ENCODE measurements around the gene MUS81. TPM values are rescaled to one million over a fixed set of nuclear protein-coding genes. Genes with fewer than 3 reads are reported as not detected.

Gene MUS81
- total and polyA plus RNA-seq, 7 donors: 28.0 to 55.3 (median 32.8) TPM

DNA sequence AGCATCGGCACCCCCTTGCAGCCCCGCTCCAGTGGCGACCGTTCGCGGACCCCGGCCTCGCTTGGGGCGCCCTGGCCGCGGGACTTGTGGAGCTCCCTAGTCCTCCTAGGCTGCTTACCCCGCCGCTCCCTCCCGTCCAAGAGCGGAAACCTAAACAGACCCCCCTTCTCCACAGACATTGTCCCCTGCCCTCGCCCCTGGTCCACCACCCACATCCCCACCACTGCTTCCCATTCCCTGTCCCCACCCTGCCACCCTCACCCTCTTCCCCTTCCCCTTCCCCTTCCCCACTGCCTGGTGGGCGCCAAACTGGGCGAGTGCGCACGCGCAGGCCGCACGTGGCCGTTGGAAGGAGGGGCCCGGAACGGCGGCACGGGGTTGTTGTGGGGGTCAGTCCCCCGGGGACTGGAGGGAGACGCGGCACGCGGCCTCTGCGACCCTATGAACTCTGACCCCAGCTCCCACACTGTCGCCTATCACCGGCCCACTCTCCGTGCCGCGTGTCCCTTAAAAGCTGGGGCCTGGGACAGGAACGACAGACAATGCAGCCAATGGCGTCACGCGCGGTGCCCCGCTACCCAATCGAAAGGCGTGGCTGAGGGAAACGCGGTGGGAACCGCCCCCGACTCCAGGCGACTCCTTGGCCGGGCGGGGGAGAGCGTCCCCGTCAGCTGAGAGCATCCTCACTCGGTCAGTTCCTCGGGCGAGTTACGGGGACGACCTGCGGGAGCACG, 26.8 kb upstream of the MUS81 start, which contains the start of gene SNX32:
Gene SNX32 (plus strand): TSS at position 667 of the 734 bp plus-strand sequence. CDS start 103 bp downstream, outside the sequence.
- H3K27me3 ChIP-seq (ENCODE audit: insufficient read depth in 3 of 3, low read length in 2 of 3): peaks cover 0 to 8% (median 0%) of the 10 kb centered on the region in 3 donors
- DNase-seq: peak; percentile 97
- intact Hi-C loops (cut with DNase I): no loop called here
- no peaks in the 10 kb centered on the region for H3K36me3 ChIP-seq (ENCODE audit: insufficient read depth in 1 of 2, low read depth in 1 of 2)
- peak within 1 kb of the TSS; percentile 73 for H3K4me3 ChIP-seq
- ATAC-seq: peak; percentile 99 to 100 (median 100)
- H3K9me3 ChIP-seq: no peaks in the 10 kb centered on the region
- no peak within 1 kb of the TSS for H3K27ac ChIP-seq
- 0% methylated on average over 57 to 63 of the region's 63 CpGs for WGBS, 3 donors
- peaks cover 5% of the 10 kb centered on the region for H3K4me1 ChIP-seq
- TF ChIP-seq, protein P1, sequence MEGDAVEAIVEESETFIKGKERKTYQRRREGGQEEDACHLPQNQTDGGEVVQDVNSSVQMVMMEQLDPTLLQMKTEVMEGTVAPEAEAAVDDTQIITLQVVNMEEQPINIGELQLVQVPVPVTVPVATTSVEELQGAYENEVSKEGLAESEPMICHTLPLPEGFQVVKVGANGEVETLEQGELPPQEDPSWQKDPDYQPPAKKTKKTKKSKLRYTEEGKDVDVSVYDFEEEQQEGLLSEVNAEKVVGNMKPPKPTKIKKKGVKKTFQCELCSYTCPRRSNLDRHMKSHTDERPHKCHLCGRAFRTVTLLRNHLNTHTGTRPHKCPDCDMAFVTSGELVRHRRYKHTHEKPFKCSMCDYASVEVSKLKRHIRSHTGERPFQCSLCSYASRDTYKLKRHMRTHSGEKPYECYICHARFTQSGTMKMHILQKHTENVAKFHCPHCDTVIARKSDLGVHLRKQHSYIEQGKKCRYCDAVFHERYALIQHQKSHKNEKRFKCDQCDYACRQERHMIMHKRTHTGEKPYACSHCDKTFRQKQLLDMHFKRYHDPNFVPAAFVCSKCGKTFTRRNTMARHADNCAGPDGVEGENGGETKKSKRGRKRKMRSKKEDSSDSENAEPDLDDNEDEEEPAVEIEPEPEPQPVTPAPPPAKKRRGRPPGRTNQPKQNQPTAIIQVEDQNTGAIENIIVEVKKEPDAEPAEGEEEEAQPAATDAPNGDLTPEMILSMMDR (IDR thresholded peaks at IDR 0.05): no peak

DNA sequence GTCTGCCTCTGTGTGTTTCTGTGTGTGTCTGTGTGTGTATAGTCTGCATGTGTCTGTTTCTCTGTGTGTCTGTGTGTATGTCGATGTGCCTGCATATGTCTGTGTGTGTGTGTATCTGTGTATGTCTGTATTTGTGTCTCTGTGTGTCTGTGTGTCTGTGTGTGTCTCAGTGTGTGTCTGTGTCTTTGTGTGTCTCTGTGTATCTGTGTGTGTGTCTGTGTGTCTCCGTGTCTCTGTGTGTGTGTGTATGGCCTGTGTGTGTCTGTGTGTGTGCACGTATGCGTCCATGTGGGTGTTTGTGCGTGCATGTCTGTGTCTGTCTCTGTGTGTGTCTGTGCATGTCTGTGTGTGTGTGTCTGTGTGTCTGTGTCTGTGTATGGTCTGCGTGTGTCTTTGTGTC, 26.0 kb upstream of the MUS81 start:
- Histone ChIP-seq H3K9me3 (no peaks in the 10 kb centered on the region), H3K36me3 (ENCODE audit: insufficient read depth in 1 of 2, low read depth in 1 of 2) (no peaks in the 10 kb centered on the region), H3K27ac (no peak overlapping the region), H3K4me1 (peaks cover 5% of the 10 kb centered on the region), H3K27me3 (ENCODE audit: insufficient read depth in 3 of 3, low read length in 2 of 3) (peaks cover 0 to 3% (median 0%) of the 10 kb centered on the region in 3 donors), H3K4me3 (peak overlapping the region; percentile 73)
- TF ChIP-seq, protein P1 (IDR thresholded peaks at IDR 0.05): no peak
- DNase-seq (no peak), ATAC-seq (no peak)
- WGBS, 3 donors: 21 to 60% (median 22%) methylated on average over 6 of the region's 6 CpGs
- intact Hi-C loops (cut with DNase I): no loop called here

DNA sequence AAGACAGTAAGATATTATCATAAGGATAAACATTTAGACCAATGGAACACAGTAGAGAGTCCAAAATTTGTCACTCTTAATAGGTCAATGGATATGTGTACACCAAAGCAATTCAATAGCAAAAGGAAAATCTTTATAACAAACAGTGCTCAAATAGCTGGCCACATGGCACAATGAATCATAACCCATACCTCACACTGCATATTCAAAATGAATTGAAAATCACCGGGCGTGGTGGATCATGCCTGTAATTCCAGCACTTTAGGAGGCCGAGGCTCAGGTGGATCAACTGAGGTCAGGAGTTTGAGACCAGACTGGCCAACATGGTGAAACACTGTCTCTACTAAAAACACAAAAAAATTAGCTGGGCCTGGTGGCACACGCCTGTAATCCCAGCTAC, 18.1 kb upstream of the MUS81 start:
- 92 to 96% (median 94%) methylated on average over 4 of the region's 4 CpGs for WGBS, 3 donors
- intact Hi-C loops (cut with DNase I): no loop called here
- no peaks in the 10 kb centered on the region for H3K4me1 ChIP-seq
- ATAC-seq (no peak), DNase-seq (no peak)
- H3K27ac ChIP-seq: no peak overlapping the region
- TF ChIP-seq, protein P1 (IDR thresholded peaks at IDR 0.05): no peak
- no peaks in the 10 kb centered on the region for H3K36me3 ChIP-seq (ENCODE audit: insufficient read depth in 1 of 2, low read depth in 1 of 2)
- H3K27me3 ChIP-seq (ENCODE audit: insufficient read depth in 3 of 3, low read length in 2 of 3): no peaks in the 10 kb centered on the region
- H3K4me3 ChIP-seq: no peak overlapping the region
- H3K9me3 ChIP-seq: no peaks in the 10 kb centered on the region

DNA sequence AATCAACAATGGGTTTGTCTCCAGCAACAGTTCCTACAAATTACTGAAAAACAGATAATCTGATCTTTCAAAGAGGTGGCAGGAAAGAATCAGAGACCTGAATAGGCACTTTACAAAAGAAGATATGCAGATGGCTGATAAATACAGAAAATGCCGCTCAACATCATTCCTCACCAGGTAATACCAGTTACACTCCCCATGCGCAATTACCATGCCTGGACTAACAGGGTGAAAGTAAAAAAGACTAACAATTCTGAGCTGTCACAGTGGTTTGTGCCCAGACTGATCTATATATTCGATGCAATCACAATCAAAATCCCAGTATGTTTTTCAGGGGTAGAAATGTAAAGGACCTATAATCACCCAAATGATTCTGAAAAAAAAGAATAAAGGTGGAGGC, 16.4 kb upstream of the MUS81 start:
- no peak for DNase-seq
- no peak overlapping the region for H3K27ac ChIP-seq
- no peaks in the 10 kb centered on the region for H3K36me3 ChIP-seq (ENCODE audit: insufficient read depth in 1 of 2, low read depth in 1 of 2)
- H3K27me3 ChIP-seq (ENCODE audit: insufficient read depth in 3 of 3, low read length in 2 of 3): no peaks in the 10 kb centered on the region
- no peak for ATAC-seq
- H3K4me1 ChIP-seq: no peaks in the 10 kb centered on the region
- WGBS, 3 donors: 94 to 97% (median 96%) methylated on average over 3 of the region's 3 CpGs
- TF ChIP-seq, protein P1 (IDR thresholded peaks at IDR 0.05): no peak
- intact Hi-C loops (cut with DNase I): no loop called here
- H3K4me3 ChIP-seq: no peak overlapping the region
- H3K9me3 ChIP-seq: no peaks in the 10 kb centered on the region
